NCI-H82 (cell line): ENCODE measurements around the gene ADAMTSL3.
"Not testable (repeated sequence)": the region's sequence is repeated elsewhere in the genome, so short reads cannot be mapped to it uniquely, and the experiment has no call there.

Source experiments
- DNase-seq: peaks from one replicate; lab custom pipeline; 2025; lab: John Stamatoyannopoulos, UW

ADAMTSL3 gene

GRCh38 chr15:84033793-84034553 lies 380.1 kb downstream of the ADAMTSL3 start:
- DNase-seq, result no peak

DNA sequence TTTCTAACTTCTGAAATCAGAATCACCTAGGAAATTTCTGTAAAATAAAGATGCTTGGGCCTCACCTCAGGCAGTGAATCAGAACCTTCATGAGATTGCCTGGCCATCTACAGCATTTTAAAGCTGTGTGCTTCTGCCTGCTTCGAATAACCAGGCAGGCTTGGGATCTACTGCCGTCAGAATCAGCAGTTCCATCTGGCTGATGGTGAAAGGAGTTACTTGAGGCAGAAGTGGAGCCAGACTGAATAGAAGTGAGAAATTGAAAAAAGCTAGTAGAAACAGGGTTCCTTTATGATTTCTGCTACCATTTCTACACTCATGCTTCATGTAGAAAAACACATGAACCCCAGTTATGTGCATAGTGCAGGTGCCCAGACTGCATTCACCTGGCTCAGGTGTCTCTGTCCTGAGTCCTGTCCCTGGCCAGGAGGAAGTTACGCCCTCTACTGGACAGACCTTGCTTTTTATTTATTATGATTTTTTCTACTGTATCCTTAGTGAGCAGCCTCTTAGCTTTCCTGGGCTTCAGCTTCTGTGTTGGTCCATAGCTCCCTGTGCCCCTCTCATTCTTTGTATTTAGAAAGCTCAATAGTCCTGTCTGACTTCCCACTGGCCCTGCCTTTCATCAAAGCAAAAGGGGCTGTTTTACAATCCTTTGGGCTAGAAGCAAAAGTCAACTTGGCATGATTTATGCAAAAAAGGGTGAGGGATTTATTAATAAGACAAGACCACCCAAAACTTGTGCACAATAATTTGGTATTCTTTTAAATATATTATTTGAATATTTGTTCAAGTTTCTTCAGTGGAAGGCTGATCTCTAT lies 380.9 kb downstream of the ADAMTSL3 start:
- peak; percentile 59 for DNase-seq

DNA sequence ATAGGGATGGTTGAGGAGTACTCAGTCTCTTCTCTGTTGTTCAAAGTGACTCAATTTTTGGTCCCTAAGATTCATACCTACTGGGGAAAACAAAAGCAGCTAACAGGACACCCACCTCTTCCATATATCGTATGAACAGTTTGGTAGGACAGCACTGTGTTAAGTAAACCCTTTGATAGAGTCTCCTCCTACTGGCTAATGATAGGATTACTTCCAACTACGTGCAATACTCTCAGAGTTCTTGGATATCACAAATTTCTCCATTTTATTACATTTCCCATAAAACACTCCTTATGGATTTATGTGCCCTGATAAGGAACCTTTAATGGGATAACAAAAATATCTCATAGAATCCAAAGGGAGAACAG lies 381.5 kb downstream of the ADAMTSL3 start:
- DNase-seq, result peak; percentile 78

DNA sequence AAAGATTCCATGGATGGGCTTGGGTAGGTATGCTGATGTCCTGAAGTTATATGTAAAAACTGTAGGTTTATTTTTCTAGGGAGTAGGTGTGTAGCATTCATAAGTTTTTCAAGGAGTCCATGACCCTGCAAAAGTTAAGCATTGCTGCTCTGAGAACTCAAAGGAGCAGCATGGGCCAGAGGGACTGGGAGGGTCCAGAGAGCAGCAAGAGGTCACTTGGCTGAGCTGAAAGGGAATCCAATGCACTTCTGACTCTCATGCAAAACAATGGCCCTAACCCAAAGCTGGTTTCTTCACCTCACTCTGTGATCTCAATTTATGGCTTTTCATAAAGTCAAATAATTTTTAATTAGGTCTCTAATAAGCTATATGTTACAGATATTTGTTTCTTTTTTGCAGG lies 383.4 kb downstream of the ADAMTSL3 start:
- DNase-seq, result no peak

DNA sequence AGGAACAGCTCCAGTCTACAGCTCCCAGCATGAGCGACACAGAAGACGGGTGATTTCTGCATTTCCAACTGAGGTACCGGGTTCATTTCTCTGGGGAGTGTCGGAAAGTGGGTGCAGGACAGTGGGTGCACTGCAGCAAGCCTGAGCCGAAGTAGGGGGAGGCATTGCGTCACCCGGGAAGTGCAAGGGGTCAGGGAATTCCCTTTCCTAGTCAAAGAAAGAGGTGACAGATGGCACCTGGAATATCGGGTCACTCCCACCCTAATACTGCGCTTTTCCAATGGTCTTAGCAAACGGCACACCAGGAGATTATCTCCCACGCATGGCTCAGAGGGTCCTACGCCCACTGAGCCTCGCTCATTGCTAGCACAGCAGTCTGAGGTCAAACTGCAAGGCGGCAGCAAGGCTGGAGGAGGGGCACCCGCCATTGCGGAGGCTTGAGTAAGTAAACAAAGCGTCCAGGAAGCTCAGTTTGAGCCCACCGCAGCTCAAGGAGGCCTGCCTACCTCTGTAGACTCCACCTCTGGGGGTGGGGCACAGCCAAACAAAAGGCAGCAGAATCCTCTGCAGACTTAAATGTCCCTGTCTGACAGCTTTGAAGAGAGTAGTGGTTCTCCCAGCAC lies 388.6 kb downstream of the ADAMTSL3 start:
- peak; percentile 69 for DNase-seq

GRCh38 chr15:84046064-84046637 lies 392.2 kb downstream of the ADAMTSL3 start:
- DNase-seq, result no peak

- not testable (repeated sequence) for DNase-seq
Measured at GRCh38 chr15:84049480-84049879, 395.6 kb downstream of the ADAMTSL3 start.

DNA sequence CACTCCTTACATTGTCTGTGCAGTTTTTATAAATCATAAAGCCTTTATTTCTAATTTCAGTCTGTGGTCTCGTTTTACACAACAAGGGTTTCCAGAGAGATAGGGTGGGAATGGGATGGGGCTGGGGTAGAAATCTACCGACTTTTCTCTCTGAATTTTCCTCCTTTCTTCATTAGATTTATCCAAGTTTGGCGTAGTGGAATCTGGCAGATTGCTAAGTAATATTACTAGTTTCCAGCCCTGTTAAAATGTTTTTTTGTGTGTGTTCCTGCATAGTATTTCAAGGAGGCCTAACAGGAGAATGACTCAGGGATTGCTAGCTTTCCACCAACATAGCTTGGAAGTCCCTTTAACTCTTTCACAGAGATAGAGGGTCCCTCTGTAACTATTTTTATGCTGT lies 396.2 kb downstream of the ADAMTSL3 start:
- DNase-seq, result no peak

GRCh38 chr15:84051146-84051545 lies 397.2 kb downstream of the ADAMTSL3 start:
- DNase-seq, result not testable (repeated sequence)

DNA sequence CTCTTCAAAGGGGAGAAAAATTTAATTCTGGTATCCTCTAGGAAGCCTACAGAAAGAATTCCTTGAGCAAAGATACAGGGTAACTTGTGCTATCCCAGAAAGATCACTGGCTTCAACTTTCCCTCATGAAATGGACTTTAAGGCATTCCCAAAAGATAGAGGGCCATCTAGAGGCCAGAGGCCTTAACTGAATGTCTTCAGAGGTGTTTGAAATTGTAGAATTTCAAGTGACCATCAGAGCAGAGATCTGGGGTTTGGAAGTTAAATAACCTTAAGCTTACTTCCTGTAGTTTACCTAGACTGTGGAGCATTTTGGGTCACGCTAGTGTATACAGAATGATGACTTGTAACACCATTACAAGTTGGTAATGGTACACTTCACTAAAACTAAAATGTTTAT lies 400.6 kb downstream of the ADAMTSL3 start:
- DNase-seq, result not testable (repeated sequence)

DNA sequence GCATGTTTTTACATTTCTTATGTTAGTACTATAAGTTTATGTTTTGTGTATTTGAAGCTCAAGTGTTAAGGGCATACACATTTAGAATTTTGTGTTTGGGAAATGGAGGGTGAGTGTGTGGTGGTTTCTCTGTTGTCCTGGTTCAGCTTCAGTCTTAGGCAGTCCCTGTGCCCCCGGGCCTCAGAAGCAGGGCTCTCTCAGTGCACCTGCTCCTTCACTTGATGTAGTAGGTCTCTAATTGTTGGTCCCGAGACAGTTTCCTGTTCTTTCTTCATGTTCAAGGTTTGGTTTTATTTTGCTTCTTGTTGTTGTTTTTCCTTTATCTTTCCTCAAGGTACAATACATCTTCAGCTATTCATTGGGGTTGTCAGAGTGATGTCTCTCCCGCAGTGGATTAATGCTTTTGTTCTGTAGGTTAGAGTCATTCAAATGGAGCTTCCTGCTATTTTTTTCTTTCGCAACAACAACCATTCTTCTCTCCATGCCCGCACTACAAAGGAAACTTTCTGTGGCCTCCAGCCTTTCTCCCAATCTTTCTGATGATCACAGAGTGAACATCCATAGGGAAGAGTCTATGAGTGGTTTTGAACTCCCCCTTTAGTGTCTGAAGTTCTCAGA lies 403.9 kb downstream of the ADAMTSL3 start:
- no peak for DNase-seq

GRCh38 chr15:84063674-84064073 lies 409.8 kb downstream of the ADAMTSL3 start:
- not testable (repeated sequence) for DNase-seq

- not testable (repeated sequence) for DNase-seq
Measured at GRCh38 chr15:84068674-84069073, 414.8 kb downstream of the ADAMTSL3 start.

DNA sequence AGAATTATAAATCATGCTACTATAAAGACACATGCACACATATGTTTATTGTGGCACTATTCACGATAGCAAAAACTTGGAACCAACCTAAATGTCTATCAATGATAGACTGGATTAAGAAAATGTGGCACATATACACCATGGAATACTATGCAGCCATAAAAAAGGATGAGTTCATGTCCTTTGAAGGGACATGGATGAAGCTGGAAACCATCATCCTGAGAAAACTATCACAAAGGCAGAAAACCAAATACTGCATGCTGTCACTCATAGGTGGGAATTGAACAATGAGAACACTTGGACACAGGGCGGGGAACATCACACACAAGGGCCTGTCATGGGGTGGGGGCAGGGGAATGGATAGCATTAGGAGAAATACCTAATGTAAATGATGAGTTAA lies 424.1 kb downstream of the ADAMTSL3 start:
- DNase-seq, result not testable (repeated sequence)

- peak; percentile 22 for DNase-seq
Measured at GRCh38 chr15:84079325-84079884, 425.5 kb downstream of the ADAMTSL3 start.

GRCh38 chr15:84079885-84080777 lies 426.2 kb downstream of the ADAMTSL3 start:
- peak; percentile 76 for DNase-seq

GRCh38 chr15:84080778-84081084 lies 426.8 kb downstream of the ADAMTSL3 start:
- DNase-seq, result peak; percentile 16

GRCh38 chr15:84081391-84082168 lies 427.7 kb downstream of the ADAMTSL3 start:
- DNase-seq, result no peak

DNA sequence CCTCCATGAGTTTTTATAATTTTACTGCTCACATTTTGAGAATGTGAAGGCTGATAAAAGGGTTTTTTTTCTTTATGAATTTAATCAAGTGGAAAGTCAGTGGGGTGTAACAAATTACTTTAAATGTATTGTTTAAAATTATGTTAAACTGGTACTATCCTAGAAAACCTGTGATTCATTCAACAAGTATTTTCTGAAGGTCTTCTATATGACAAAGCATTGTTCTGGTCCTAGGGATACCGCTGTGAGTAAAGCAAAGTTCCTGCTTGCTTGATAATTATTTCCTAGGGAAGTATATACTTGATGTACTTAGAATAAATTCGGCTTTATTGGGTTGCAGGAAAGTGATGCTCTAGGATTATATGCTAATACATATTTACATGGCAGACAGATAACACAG lies 428.8 kb downstream of the ADAMTSL3 start:
- no peak for DNase-seq

DNA sequence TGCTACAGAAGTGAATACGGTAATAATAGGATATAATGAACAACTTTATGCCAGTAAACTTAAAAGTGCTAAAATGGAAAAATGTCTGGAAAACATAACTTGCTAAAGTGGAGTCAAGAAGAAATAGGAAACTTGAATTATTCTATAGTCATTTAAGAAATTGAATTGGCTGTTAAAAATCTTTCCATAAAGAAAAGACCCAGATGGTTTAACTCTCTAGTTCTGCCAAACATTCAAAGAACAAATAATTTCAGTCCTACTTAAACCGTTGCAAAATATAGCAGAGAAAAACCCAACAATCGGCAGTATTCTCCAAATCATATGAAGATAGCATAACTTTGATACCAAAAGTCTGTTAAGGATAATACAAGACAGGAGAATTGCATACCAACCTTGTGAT lies 432.1 kb downstream of the ADAMTSL3 start:
- not testable (repeated sequence) for DNase-seq
